Measurements from ENCODE around the gene RPH3AL.

- TF ChIP-seq CTCF (conservative IDR thresholded peaks at IDR 0.05) (no peak), EZH2 (IDR thresholded peaks at IDR 0.05; ENCODE audit: low read depth) (no peak)
Observed at GRCh38 chr17:200586-200985, 152.0 kb downstream of the RPH3AL start.
